Neural cell (in vitro differentiated cells): ENCODE results near the gene BLVRA. TPM values are rescaled to one million over a fixed set of nuclear protein-coding genes. Genes with fewer than 3 reads are reported as not detected.

Source experiments
- H2AFZ ChIP-seq: fragments of 200-600, 300-800 bp; sonication (generic), shearing (Covaris generic); 2 replicates; pipeline ENCODE4 v1.6.0; 2014; ENCODE audit warnings: low read depth, mild to moderate bottlenecking, antibody characterized with exemption, low read length, moderate library complexity
- H3F3A ChIP-seq: fragments of 200-600 bp; shearing (Covaris generic); 2 replicates; pipeline ENCODE4 v1.6.1; 2016; ENCODE audit warnings: mild to moderate bottlenecking, moderate library complexity, mixed read lengths, antibody characterized with exemption, low read length; ENCODE audit not compliant: insufficient read depth, poor library complexity, severe bottlenecking
- H3K27ac ChIP-seq: fragments of 200-600, 300-800 bp; sonication (generic), shearing (Covaris generic); 2 replicates; pipeline ENCODE4 v1.5.1; 2014; ENCODE audit warnings: mild to moderate bottlenecking, low read length, moderate library complexity
- H3K27me3 ChIP-seq: fragments of 300-800, 200-600 bp; sonication (generic), shearing (Covaris generic); 2 replicates; pipeline ENCODE4 v1.6.0; 2014; ENCODE audit warnings: mild to moderate bottlenecking, low read depth, low read length, moderate library complexity; ENCODE audit not compliant: insufficient read depth
- H3K36me3 ChIP-seq: fragments of 300-800, 200-600 bp; sonication (generic), shearing (Covaris generic); 2 replicates; pipeline ENCODE4 v1.5.1; 2014; ENCODE audit warnings: mild to moderate bottlenecking, antibody characterized with exemption, low read length, moderate library complexity; ENCODE audit not compliant: insufficient read depth
- H3K4me2 ChIP-seq: fragments of 300-800, 200-600 bp; sonication (generic), shearing (Covaris generic); 2 replicates; pipeline ENCODE4 v1.6.0; 2014; ENCODE audit warnings: mild to moderate bottlenecking, low read length
- H3K4me3 ChIP-seq: fragments of 300-800, 200-600 bp; sonication (generic), shearing (Covaris generic); 2 replicates; pipeline ENCODE4 v1.5.1; 2014; ENCODE audit warnings: mild to moderate bottlenecking, low read length, moderate library complexity
- H3K79me2 ChIP-seq: fragments of 200-600 bp; shearing (Covaris generic); replicated peaks from 2 replicates; pipeline ENCODE4 v1.6.0; 2014; ENCODE audit warnings: mild to moderate bottlenecking, low read length, moderate library complexity; ENCODE audit not compliant: insufficient read depth
- H3K9ac ChIP-seq: fragments of 300-800, 200-600 bp; sonication (generic), shearing (Covaris generic); 2 replicates; pipeline ENCODE4 v1.6.1; 2016; ENCODE audit warnings: mild to moderate bottlenecking, low read length, mixed read lengths
- H3K9me2 ChIP-seq: fragments of 200-600 bp; shearing (Covaris generic); 2 replicates; pipeline ENCODE4 v1.6.1; 2016; ENCODE audit warnings: mild to moderate bottlenecking, low read length, mixed read lengths; ENCODE audit not compliant: insufficient read depth
- H3K9me3 ChIP-seq: fragments of 200-600, 300-800 bp; sonication (generic), shearing (Covaris generic); 2 replicates; pipeline ENCODE4 v1.6.1; 2016; ENCODE audit warnings: mild to moderate bottlenecking, mixed run types, low read length, moderate library complexity, mixed read lengths
- H4K20me1 ChIP-seq: fragments of 200-600 bp; shearing (Covaris generic); 2 replicates; pipeline ENCODE4 v1.6.1; 2016; ENCODE audit warnings: mild to moderate bottlenecking, mixed run types; ENCODE audit not compliant: insufficient read depth
- CTCF ChIP-seq: fragments of 450-650 bp; IDR thresholded peaks from 2 replicates; pipeline ENCODE4 v1.5.1; 2014; ENCODE audit warnings: antibody characterized with exemption, mild to moderate bottlenecking, moderate library complexity; ENCODE audit not compliant: poor library complexity, severe bottlenecking
- EP300 ChIP-seq: fragments of 450-650 bp; conservative IDR thresholded peaks from 2 replicates; pipeline ENCODE4 v1.6.1; 2014; ENCODE audit warnings: antibody characterized with exemption, mild to moderate bottlenecking, moderate library complexity; ENCODE audit not compliant: poor library complexity, severe bottlenecking
- EZH2 ChIP-seq: fragments of 200-600, 300-800 bp; shearing (Covaris generic), sonication (generic); IDR thresholded peaks from 2 replicates; pipeline ENCODE4 v1.6.1; 2014; ENCODE audit warnings: antibody characterized with exemption, low read length, borderline replicate concordance, mild to moderate bottlenecking; ENCODE audit not compliant: insufficient read depth, poor library complexity, severe bottlenecking
- MXI1 ChIP-seq: fragments of 450-650 bp; conservative IDR thresholded peaks from 2 replicates; pipeline ENCODE4 v1.6.1; 2014; ENCODE audit warnings: antibody characterized with exemption, mild to moderate bottlenecking; ENCODE audit not compliant: poor library complexity, severe bottlenecking
- POLR2AphosphoS5 ChIP-seq: IDR thresholded peaks from 2 replicates; pipeline ENCODE4 v1.6.1; 2012
- RAD21 ChIP-seq: fragments of 450-650 bp; conservative IDR thresholded peaks from 2 replicates; pipeline ENCODE4 v1.6.1; 2014; ENCODE audit warnings: antibody characterized with exemption, mild to moderate bottlenecking, moderate library complexity
- SMC3 ChIP-seq: fragments of 450-650 bp; conservative IDR thresholded peaks from 2 replicates; pipeline ENCODE4 v1.6.1; 2014; ENCODE audit warnings: antibody characterized with exemption, mild to moderate bottlenecking, moderate library complexity; ENCODE audit not compliant: poor library complexity
- TAF1 ChIP-seq: IDR thresholded peaks from 2 replicates; pipeline ENCODE4 v1.6.1; 2012; ENCODE audit warnings: low read depth
- polyA plus RNA-seq: library from polyadenylated mRNA; depleted of rRNA; stranded (reverse); fragments of >200 nt; gene quantifications from 2 replicates; pipeline ENCODE4 v1.2.3, GENCODE V29; 2014
- TF ChIP-seq, protein P1 (sequence below): IDR thresholded peaks from 2 replicates; pipeline ENCODE4 v1.6.1; 2012; ENCODE audit warnings: borderline replicate concordance

The BLVRA gene
- polyA plus RNA-seq, 1 donor from 2014 or later: 12.4 TPM

DNA sequence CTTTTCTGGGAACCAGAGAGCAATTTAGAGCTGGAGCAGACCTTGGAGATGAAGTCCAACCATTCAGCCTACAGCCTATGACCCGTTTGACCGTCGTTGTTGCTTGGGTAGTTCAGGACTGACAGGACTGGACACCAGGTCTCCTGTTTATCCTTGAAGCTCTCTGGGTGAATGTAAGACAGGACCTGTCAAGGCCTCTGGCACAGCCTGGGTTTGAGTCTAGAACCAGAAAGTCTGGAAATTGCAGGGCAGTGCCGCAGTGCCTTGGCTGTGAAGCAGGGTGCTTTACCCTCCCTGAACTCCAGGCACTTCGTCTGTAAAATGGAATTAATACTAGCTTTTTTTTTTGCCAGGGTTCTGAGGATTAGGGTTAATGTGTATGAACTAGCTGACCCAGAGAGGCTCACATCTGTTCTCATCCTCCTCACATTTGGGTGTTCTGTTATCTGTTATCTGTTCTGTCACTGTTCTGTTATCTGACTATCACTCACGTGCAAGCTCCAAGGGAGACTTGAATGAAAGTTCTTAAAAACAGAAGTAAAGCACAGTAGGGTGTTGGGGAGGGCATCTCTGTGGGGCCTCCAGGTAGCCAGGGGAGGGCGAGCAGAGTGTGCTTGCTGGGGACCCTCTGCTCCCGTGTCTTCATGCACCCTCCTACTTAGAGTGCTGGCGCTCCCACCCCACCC lies 9.9 kb downstream of the BLVRA start:
- H3K9me2 ChIP-seq: no peaks in the 10 kb centered on the region

GRCh38 chr7:43768887-43769272 lies 10.4 kb downstream of the BLVRA start:
- Histone ChIP-seq H4K20me1 (no peaks in the 10 kb centered on the region), H3K4me2 (no peak overlapping the region), H3K9ac (no peak overlapping the region), H2AFZ (no peak overlapping the region), H3K79me2 (no peaks in the 10 kb centered on the region), H3K9me3 (no peaks in the 10 kb centered on the region), H3F3A (no peaks in the 10 kb centered on the region), H3K9me2 (no peaks in the 10 kb centered on the region), H3K27me3 (no peaks in the 10 kb centered on the region), H3K36me3 (no peaks in the 10 kb centered on the region), H3K27ac (no peak overlapping the region), H3K4me3 (no peak overlapping the region)
- TF ChIP-seq POLR2AphosphoS5: no peak
- TF ChIP-seq EZH2: no peak

More for the DNA sequence above, 9.9 kb downstream of the BLVRA start:
- Histone ChIP-seq H3K9ac (no peak overlapping the region), H3K4me2 (no peak overlapping the region), H3K36me3 (no peaks in the 10 kb centered on the region), H3K27me3 (no peaks in the 10 kb centered on the region), H3F3A (no peaks in the 10 kb centered on the region), H3K79me2 (no peaks in the 10 kb centered on the region), H3K4me3 (no peak overlapping the region), H4K20me1 (no peaks in the 10 kb centered on the region), H3K9me3 (no peaks in the 10 kb centered on the region), H2AFZ (no peak overlapping the region), H3K27ac (no peak overlapping the region)
- TF ChIP-seq RAD21: no peak
- TF ChIP-seq, protein P1, sequence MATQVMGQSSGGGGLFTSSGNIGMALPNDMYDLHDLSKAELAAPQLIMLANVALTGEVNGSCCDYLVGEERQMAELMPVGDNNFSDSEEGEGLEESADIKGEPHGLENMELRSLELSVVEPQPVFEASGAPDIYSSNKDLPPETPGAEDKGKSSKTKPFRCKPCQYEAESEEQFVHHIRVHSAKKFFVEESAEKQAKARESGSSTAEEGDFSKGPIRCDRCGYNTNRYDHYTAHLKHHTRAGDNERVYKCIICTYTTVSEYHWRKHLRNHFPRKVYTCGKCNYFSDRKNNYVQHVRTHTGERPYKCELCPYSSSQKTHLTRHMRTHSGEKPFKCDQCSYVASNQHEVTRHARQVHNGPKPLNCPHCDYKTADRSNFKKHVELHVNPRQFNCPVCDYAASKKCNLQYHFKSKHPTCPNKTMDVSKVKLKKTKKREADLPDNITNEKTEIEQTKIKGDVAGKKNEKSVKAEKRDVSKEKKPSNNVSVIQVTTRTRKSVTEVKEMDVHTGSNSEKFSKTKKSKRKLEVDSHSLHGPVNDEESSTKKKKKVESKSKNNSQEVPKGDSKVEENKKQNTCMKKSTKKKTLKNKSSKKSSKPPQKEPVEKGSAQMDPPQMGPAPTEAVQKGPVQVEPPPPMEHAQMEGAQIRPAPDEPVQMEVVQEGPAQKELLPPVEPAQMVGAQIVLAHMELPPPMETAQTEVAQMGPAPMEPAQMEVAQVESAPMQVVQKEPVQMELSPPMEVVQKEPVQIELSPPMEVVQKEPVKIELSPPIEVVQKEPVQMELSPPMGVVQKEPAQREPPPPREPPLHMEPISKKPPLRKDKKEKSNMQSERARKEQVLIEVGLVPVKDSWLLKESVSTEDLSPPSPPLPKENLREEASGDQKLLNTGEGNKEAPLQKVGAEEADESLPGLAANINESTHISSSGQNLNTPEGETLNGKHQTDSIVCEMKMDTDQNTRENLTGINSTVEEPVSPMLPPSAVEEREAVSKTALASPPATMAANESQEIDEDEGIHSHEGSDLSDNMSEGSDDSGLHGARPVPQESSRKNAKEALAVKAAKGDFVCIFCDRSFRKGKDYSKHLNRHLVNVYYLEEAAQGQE: no peak
- no peak for TF ChIP-seq EZH2
- TF ChIP-seq TAF1: no peak
- TF ChIP-seq EP300: no peak
- TF ChIP-seq SMC3: no peak
- TF ChIP-seq MXI1: no peak
- no peak for TF ChIP-seq POLR2AphosphoS5
- no peak for TF ChIP-seq CTCF

DNA sequence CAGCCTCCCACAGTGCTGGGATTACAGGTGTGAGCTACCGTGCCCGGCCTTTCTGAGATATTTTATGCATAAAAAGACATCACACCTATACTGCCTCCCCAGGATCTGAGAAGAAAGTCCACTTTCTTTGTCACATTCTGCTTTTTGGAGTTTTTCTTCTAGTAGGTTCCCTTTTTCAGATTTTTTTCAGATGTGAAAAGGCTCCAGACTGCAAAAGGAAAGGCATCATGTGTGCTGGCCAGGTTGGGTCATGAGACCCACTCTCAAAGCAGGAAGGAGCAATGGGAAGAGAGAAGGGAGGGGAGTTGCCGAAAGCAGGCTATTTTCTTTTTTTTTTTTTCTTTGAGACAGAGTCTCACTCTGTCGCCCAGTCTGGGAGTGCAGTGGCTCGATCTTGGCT lies 10.8 kb downstream of the BLVRA start:
- H3K79me2 ChIP-seq: no peaks in the 10 kb centered on the region
- no peak overlapping the region for H3K4me3 ChIP-seq
- no peaks in the 10 kb centered on the region for H4K20me1 ChIP-seq
- H3K36me3 ChIP-seq: no peaks in the 10 kb centered on the region
- no peak overlapping the region for H3K9ac ChIP-seq
- H3F3A ChIP-seq: no peaks in the 10 kb centered on the region
- TF ChIP-seq EP300: no peak
- TF ChIP-seq SMC3: no peak
- no peak for TF ChIP-seq EZH2
- no peak for TF ChIP-seq TAF1
- TF ChIP-seq, protein P1: no peak
- no peak for TF ChIP-seq CTCF
- no peak for TF ChIP-seq MXI1
- no peak for TF ChIP-seq RAD21
- TF ChIP-seq POLR2AphosphoS5: no peak
- no peaks in the 10 kb centered on the region for H3K9me3 ChIP-seq
- no peak overlapping the region for H3K27ac ChIP-seq
- no peak overlapping the region for H3K4me2 ChIP-seq
- no peaks in the 10 kb centered on the region for H3K27me3 ChIP-seq
- H3K9me2 ChIP-seq: no peaks in the 10 kb centered on the region
- no peak overlapping the region for H2AFZ ChIP-seq
